AG10803 (cell line): ENCODE results near the gene ERGIC1.

Source experiments
- DNase-seq: peaks from one replicate; pipeline ENCODE4 v3.0.0; 2010; ENCODE audit warnings: low read depth
- H3K4me3 ChIP-seq: 2 replicates; pipeline ENCODE4 v1.5.1; 2011; ENCODE audit warnings: mild to moderate bottlenecking, low read length, control low read depth
- CTCF ChIP-seq: conservative IDR thresholded peaks from 2 replicates; pipeline ENCODE4 v1.5.1; 2011; ENCODE audit warnings: mild to moderate bottlenecking, low read length, control low read depth, inconsistent platforms

The ERGIC1 gene

GRCh38 chr5:172951371-172952033 lies 117.5 kb downstream of the ERGIC1 start:
- DNase-seq, result no peak
- no peak for TF ChIP-seq CTCF
- H3K4me3 ChIP-seq, result peak overlapping the region; percentile 15; the same call in 1 of the 2 replicates

GRCh38 chr5:172952034-172952511 lies 118.0 kb downstream of the ERGIC1 start:
- no peak for TF ChIP-seq CTCF
- peak; percentile 90 for DNase-seq
- H3K4me3 ChIP-seq, result no peak overlapping the region

GRCh38 chr5:172953776-172954675 lies 120.0 kb downstream of the ERGIC1 start:
- no peak overlapping the region for H3K4me3 ChIP-seq
- peak; percentile 97 for DNase-seq
- no peak for TF ChIP-seq CTCF

GRCh38 chr5:172954751-172955159 lies 120.7 kb downstream of the ERGIC1 start:
- TF ChIP-seq CTCF, result no peak
- peak; percentile 67 for DNase-seq
- H3K4me3 ChIP-seq, result no peak overlapping the region

- TF ChIP-seq CTCF, result no peak
- H3K4me3 ChIP-seq, result no peak overlapping the region
- DNase-seq, result no peak
Observed at GRCh38 chr5:172956228-172956627, 122.2 kb downstream of the ERGIC1 start.

- TF ChIP-seq CTCF, result no peak
- DNase-seq, result peak; percentile 50
- H3K4me3 ChIP-seq, result no peak overlapping the region
Observed at GRCh38 chr5:172956936-172957335, 122.9 kb downstream of the ERGIC1 start.
